Stimulated activated CD4-positive, alpha-beta T cell treated with anti-CD3 and anti-CD28 coated beads, TNF-alpha, amount 100 ng/mL, for 1 hour (primary cell): ENCODE measurements around the gene IFNGR2.
A peak's percentile ranks its signal among the peaks of the same experiment; 100 is the strongest.
"Not testable (repeated sequence)": the region's sequence is repeated elsewhere in the genome, so short reads cannot be mapped to it uniquely, and the experiment has no call there.

Experiments used
- DNase-seq, 3 donors: peaks; one replicate each; pipeline ENCODE4 v3.0.0-alpha.2; 2020; ENCODE audit warnings: low read depth in 3 of 3, low spot score in 1 of 3

The IFNGR2 gene

DNA sequence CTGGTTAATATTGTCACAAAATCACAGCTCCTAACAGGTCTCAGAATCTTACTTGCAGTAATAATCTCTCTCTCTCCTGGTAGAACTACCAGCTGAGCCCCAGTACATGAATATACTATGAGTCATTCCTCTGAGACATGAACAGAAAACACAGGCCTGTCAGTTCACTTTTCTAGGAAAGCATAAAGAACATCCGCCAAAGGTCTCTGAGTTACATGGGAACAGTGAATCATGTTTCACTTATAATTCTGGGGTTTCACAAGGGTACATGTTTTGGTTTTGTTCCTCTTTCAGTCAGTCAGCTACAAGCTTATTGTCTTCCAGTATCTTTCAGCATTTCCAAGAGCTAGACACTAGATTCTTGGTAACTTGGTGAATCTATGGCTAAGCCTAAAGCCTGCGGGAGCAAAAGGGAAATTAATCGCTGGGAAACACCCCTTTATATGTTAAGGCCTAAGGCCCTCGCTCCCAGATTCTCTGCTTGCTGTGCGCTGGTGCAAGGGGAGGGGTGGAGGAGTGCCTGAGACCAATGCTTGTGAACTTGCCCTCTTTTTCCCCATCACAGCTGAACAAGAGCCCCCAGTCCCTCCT is 31.7 kb downstream of the IFNGR2 start:
- DNase-seq: no peak

DNA sequence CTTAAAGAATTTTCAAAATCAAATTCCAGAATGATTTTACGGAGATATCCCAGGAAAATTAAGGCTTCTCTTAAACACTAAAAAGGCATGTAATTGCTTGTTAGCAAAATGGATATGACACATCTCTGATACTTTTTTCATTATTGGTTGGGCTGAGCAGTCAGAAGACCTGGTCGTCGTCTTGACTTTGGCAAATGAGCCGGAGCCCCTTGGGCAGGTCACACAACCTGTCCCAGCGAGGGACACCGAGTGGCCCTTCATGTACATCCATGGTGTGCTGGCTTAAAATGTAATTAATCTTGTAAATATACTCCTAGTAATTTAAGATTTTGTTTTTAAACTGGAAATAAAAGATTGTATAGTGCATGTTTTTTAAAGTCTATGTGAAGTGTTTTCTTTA is 33.9 kb downstream of the IFNGR2 start:
- no peak for DNase-seq

DNA sequence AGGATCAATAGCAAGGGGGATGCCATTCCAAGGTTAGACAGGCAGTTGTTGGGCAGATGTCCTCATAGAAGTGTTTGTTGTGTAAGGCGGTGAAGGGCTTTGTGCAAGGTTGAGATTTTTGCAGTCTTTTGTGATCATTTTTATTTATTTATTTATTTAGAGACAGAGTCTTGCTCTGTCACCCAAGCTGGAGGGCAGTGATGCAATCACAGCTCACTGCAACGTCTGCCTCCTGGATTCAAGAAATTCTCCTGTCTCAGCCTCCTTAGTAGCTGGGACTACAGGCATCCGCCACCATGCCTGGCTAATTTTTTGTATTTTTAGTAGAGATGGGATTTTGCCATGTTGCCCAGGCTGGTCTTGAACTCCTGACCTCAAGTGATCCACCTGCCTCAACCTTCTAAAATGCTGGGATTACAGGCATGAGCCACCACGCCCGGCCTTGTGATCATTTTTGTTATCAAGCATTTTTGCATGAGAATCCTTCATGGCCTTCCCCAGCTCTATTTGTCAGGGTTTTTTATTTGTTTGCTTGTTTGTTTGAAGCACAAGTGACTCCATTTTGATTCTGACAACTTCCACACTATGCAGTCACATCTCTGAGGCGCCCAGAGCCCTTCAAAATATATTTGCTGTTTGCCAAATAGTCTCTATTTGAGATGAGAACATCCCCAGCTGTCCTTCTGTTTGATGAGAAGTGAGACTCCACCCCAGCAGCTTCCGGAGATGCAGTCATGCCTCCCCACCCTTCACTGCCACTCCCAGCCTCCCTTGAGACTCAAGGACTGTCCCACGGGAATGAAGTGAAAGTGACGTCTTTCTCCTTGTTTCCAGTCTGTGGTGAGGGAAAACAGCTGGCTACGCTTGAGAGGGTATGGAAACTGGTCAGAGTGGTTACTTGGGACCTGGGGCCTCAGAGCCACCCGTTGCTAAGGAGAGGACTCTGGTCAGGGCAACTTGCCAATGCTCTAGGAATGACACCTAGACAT is 38.6 kb downstream of the IFNGR2 start:
- DNase-seq: no peak

DNA sequence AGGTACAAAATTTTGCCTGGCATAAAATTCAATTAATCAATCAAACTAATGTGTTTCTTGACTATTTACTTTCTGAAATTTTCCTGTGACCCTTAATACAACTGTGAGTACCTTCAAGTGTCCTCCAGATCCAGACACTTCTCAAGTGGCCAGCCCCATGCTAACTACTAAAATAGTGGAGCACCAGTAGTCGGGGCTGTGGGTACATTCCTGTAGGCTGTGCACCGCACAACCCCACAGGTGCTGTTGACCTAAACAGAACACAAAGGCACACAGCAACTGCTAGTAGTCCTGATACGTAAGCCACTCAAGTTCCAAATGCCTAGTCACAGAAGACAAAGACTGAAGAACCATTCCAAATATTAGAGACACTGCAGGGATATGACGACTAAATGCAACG is 40.0 kb downstream of the IFNGR2 start:
- no peak for DNase-seq

DNA sequence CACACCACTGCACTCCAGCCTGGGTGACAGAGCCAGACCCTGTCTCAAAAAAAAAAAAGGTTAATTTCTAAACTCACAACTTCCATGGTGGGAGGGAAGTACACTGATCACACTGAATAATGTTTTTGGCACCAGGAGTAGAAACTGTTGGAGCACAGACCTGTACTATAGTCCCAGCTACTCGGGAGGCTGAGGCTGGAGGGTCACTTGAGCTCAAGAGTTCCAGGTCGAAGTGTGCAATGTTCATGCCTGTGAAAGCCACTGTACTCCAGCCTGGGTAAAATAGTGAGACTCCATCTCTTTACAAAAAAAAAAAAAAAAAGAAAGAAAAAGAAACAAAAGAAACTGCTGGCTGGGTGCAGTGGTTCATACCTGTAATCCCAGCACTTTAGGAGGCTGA is 41.3 kb downstream of the IFNGR2 start:
- DNase-seq: no peak

- not testable (repeated sequence) for DNase-seq
These were observed 43.4 kb downstream of the IFNGR2 start for GRCh38 chr21:33446620-33447019.

DNA sequence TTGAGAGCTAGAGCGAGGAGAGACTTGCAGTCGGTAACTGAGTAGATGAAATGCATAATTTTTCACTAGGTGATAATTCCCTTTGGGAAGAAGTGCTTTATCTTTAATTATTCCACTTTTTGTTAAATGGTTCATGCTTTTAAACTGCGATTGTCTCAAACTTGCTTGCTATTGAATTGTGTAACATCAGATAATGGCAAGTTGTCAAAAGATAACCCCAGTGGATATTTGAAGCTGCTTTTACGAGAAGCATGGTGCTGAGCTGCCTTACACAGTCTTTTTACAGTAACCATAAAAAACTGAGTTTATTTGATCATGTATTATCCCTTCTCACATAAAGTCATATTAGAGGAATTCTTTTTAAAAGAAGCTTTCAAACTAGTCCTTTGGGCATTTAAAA is 46.4 kb downstream of the IFNGR2 start:
- no peak for DNase-seq

DNA sequence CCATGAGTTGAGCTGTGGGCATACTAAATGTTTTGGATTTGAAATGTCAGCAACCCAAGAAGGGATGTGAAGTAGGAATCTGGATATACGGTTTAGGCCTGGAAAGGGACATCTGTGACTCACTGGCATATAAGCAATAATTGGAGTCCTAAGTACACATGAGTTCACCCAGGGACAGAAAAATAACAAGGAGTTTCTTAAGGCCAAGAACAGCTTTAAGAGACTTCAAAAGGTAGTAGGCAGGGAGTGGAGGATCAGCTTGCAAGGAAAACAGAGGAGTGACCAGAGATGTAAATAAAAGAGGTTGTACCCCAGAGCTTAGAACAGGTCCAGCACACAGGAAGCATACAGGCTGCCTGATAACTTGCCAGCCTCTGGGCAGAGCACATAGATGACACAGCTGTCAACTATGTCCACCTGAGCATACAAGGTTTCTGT is 48.4 kb downstream of the IFNGR2 start:
- no peak for DNase-seq

DNA sequence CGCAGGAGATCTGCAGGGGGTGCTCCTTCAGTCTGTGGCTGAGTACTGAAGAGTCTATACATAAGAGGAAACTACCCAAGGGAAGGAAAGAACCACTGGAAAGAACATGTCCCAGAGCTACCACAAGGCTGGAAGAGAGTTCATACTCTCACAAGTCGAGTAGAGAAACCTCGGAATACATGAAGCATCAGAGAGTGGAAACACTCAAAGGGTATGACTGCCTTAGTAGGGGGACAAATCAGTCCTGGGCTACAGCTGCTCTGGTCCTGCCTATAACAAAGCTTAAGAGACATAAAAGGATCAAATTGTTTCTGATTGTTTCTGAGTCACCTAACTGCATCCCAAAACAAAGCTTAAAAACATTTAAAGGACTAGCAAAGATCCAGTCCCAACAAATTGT is 49.1 kb downstream of the IFNGR2 start:
- DNase-seq: no peak

GRCh38 chr21:33455686-33456446 is 52.7 kb downstream of the IFNGR2 start:
- no peak for DNase-seq

GRCh38 chr21:33458861-33459260 is 55.6 kb downstream of the IFNGR2 start:
- DNase-seq: no peak

DNA sequence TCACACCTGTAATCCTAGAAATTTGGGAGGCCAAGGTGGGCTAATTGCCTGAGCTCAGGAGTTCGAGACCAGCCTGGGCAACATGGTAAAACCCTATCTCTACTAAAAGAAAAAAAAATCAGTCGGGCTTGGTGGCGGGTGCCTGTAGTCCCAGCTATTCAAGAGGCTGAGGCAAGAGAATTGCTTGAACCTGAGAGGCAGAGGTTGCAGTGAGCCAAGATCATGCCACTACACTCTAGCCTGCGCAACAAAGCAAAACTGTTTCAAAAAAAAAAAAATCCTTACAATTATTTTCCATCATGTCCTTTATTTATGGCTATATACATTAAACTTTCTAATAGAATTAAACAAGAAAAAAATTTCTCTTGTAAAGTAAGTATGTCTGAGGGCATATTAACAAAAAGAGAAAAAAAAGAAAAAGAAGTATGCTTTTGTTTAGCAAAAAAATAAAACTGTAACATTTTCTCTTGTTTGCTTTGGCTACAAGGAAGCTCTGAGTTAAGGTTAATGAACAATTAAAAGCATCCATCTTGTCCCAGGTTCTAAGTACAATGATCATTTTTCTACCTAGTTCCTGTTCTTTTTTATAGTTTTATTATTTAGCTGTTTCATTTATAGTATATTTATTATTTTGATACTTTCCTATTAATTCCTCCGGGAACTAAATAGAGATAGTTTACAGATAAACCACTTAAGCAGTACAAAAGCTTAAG is 58.5 kb downstream of the IFNGR2 start:
- no peak for DNase-seq

DNA sequence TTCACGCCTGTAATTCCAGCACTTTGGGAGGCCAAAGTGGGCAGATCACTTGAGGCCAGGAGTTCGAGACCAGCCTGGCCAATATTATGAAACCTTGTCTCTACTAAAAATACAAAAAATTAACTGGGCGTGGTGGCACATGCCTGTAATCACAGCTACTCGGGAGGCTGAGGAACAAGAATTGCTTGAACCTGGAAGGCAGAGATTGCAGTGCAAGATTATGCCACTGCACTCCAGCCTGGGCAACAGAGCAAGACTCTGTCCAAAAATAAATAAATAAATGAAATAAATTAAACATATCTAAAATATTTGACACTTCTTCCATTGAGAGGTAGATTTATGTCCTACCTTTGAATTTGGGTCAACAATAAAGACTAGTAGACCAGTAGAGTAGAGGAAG is 66.0 kb downstream of the IFNGR2 start:
- DNase-seq: not testable (repeated sequence)

DNA sequence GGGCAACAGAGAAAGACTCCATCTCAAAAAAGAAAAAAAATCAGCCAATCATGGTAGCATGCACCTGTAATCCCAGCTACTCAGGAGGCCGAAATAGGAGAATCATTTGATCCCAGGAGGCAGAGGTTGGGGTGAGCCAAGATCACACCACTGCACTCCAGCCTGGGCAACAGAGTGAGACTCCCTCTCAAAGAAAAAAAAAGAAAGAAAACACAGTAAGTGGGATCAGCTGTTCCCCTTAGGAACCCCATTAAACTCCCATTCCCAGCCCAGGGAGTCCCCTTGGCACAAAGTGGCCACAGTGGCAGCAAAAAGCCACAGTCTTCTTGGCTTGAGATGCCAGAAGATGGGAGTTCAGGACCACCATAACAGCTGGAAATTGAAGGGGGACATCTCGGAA is 67.5 kb downstream of the IFNGR2 start:
- no peak for DNase-seq

GRCh38 chr21:33473344-33473743 is 70.1 kb downstream of the IFNGR2 start:
- no peak for DNase-seq

DNA sequence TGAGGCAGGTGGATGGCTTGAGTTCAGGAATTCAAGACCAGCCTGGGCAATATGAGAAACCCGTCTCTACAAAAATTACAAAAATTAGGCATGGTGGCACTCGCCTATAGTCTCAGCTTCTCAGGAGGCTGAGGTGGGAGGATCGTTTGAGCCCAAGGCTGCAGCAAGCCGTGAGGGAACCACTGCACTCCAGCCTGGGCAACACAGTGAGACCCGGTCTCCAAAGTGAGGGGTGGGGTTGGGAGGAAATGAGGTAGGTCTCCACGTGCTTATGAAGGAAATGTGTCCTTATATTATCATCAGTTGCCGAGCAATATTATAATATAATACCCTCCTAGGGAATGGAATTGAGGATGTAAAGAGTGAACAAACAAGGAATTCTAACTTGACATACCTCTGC is 73.9 kb downstream of the IFNGR2 start:
- no peak for DNase-seq

GRCh38 chr21:33478182-33478581 is 75.0 kb downstream of the IFNGR2 start:
- no peak for DNase-seq

DNA sequence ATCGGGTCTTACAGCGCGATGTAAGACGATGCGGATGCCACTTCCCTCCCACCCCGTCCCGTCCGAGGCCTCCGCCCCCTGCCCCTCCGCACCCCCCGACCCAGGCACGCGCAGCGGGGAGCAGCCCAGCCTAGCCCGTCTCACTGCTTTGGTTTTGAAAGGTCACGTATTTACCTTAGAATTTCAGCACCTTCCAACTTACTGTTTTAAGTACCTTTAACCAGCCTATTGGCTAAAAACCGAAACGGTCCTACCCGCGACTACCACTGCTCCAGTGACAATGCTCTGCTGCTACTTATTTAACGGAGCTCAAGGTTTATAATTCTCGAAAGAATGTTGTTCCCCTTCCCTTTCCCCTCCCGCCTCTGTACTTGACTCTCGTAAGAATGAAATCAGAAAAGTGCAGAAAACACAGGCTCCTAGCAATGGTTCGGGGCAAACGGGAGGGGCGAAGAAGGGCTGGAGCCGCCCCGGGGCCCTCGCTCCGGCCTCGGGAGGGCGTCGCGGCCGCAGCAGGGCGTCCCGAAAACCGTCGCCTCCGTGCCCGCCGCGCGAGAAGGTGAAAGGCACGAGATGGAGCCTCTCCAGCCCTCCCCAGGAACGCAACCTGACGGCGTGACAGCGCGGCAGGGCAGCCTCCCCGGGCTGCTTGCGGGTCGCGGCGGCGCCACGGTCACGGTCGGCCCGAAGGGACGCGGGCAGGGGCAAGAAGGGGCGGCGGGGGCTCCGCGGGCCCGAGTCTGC is 75.9 kb downstream of the IFNGR2 start:
- peak in 1 of 3 donors; percentile 21 for DNase-seq

- peak; percentile 86 to 97 (median 94) for DNase-seq
These were observed 76.7 kb downstream of the IFNGR2 start, which contains the start of gene TMEM50B for GRCh38 chr21:33479679-33480480. TSS of gene TMEM50B (minus strand) at chr21:33479974. CDS start at chr21:33468885, 11,089 bp downstream.
